ENCODE data around the gene FGD3.

- no peak for TF ChIP-seq CTCF (IDR thresholded peaks at IDR 0.05 in 8 of 11, conservative IDR thresholded peaks at IDR 0.05 in 3 of 11)
- peak; percentile 55 to 70 (median 67) for TF ChIP-seq POLR2AphosphoS5 (IDR thresholded peaks at IDR 0.05)
These were observed 111.8 kb downstream of the FGD3 start for GRCh38 chr9:93059011-93059714.

All from spleen (tissue), 7 donors.